Neutrophil (primary cell): ENCODE results near the gene MYBPC2.

Experiments
- H3K27ac ChIP-seq: fragments of 200-600 bp; sonication (generic); 2 replicates; pipeline ENCODE4 v1.5.1; 2016; ENCODE audit warnings: mild to moderate bottlenecking, moderate library complexity
- H3K27me3 ChIP-seq: fragments of 200-600 bp; sonication (generic); 2 replicates; pipeline ENCODE4 v1.6.0; 2016; ENCODE audit warnings: mild to moderate bottlenecking
- H3K36me3 ChIP-seq: fragments of 200-600 bp; sonication (generic); 2 replicates; pipeline ENCODE4 v1.5.1; 2017
- H3K4me1 ChIP-seq, 2 experiments: fragments of 200-600 bp in 1 of 2; sonication (generic) in 1 of 2; 1 replicate in 1 of 2; 2 replicates in 1 of 2; pipeline versions ENCODE4 v1.5.1 to v1.6.1; 2013 to 2016; ENCODE audit warnings: low read depth in 1 of 2, low read length in 1 of 2, mild to moderate bottlenecking in 1 of 2, moderate library complexity in 1 of 2; ENCODE audit not compliant: control insufficient read depth in 1 of 2, insufficient read depth in 1 of 2
- H3K4me3 ChIP-seq, 2 experiments: fragments of 200-600 bp in 1 of 2; sonication (generic) in 1 of 2; 1 replicate in 1 of 2; 2 replicates in 1 of 2; pipeline ENCODE4 v1.5.1; 2013 to 2016; ENCODE audit warnings: low read depth in 1 of 2, low read length in 1 of 2, mild to moderate bottlenecking in 1 of 2, moderate library complexity in 1 of 2
- H3K9me3 ChIP-seq: fragments of 200-600 bp; sonication (generic); 2 replicates; pipeline ENCODE4 v1.5.1; 2016
- TF ChIP-seq, protein P1 (sequence below): fragments of 200-600 bp; sonication (generic); IDR thresholded peaks from 2 replicates; pipeline ENCODE4 v1.5.1; 2016; ENCODE audit warnings: antibody characterized with exemption

MYBPC2 gene

DNA sequence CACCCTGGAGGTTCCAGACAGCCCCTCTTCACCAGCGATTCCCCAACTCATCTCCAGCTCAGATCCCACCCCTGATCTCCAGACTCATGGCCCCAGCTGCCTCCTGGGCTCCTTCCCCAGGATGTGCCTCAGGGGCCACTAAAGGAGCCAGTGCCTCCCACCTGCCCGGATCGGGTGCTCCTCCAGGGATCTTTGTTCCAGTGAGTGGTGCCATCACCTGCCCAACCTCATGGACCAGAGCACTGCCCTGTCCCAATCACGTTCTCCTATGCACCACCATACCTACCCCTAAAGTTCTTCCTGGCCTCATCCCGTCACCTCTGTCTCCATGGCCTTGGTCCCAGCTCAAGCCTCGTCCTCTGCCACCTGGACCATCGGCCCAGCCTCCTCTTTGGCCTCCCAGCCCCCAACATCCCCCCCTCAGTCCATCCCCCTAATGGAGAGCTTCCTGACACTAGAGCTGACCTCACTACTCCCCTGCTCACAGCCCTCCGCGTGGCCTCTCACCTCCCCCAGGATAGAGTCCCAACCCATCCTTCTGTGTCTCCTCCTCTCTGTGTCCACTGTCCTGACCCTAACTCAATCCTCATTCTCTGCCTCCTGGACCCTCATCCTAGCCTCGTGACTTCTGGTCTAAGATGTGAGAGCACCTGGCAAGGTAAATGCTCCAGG is 52.7 kb downstream of the MYBPC2 start:
- TF ChIP-seq, protein P1, sequence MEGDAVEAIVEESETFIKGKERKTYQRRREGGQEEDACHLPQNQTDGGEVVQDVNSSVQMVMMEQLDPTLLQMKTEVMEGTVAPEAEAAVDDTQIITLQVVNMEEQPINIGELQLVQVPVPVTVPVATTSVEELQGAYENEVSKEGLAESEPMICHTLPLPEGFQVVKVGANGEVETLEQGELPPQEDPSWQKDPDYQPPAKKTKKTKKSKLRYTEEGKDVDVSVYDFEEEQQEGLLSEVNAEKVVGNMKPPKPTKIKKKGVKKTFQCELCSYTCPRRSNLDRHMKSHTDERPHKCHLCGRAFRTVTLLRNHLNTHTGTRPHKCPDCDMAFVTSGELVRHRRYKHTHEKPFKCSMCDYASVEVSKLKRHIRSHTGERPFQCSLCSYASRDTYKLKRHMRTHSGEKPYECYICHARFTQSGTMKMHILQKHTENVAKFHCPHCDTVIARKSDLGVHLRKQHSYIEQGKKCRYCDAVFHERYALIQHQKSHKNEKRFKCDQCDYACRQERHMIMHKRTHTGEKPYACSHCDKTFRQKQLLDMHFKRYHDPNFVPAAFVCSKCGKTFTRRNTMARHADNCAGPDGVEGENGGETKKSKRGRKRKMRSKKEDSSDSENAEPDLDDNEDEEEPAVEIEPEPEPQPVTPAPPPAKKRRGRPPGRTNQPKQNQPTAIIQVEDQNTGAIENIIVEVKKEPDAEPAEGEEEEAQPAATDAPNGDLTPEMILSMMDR: no peak
- H3K27ac ChIP-seq: no peak overlapping the region

DNA sequence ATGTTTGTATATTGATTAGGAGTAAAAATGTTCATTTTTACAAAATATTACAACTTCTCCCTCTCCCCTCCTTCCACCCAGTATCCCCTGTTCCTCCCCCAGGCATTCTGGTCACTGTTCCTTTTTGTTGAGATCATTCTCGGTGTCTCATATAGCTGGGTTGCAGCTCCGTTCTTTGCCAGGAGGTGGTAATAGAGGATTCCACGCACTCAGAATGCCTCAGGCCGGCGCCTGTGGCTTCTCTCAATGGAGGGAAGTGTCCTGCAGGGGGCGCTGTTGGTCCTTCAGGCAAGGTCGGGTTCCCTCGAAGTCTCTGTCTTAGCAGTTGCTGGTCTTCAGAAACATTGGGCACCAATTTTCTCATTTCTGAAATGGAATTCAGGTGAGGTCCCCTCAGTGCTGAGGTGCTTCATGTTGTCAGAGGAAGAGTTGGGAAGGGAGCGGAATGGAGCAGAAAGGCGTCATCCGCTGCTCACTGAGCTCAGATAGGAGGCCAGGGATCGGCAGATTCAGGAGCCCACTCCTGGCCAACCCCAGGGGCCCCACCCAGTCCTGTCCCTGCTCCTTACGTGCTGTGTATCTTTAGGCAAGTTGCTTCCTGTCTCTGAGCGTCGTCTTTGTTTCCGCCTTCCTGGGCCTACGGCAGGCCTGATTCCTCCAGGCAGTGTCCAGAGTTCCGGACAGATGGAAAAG is 54.3 kb downstream of the MYBPC2 start:
- Histone ChIP-seq H3K27me3 (no peaks in the 10 kb centered on the region), H3K27ac (no peak overlapping the region), H3K4me1 (peaks cover 2 to 7% of the 10 kb centered on the region in 2 experiments), H3K36me3 (peaks cover 17% of the 10 kb centered on the region), H3K9me3 (no peaks in the 10 kb centered on the region), H3K4me3 (no peak overlapping the region)
- TF ChIP-seq, protein P1: no peak

More for the DNA sequence above, 52.7 kb downstream of the MYBPC2 start:
- H3K36me3 ChIP-seq: peaks cover 33% of the 10 kb centered on the region
- no peak overlapping the region for H3K4me3 ChIP-seq
- H3K4me1 ChIP-seq: peaks cover 2 to 7% of the 10 kb centered on the region in 2 experiments
- no peaks in the 10 kb centered on the region for H3K9me3 ChIP-seq
- no peaks in the 10 kb centered on the region for H3K27me3 ChIP-seq

DNA sequence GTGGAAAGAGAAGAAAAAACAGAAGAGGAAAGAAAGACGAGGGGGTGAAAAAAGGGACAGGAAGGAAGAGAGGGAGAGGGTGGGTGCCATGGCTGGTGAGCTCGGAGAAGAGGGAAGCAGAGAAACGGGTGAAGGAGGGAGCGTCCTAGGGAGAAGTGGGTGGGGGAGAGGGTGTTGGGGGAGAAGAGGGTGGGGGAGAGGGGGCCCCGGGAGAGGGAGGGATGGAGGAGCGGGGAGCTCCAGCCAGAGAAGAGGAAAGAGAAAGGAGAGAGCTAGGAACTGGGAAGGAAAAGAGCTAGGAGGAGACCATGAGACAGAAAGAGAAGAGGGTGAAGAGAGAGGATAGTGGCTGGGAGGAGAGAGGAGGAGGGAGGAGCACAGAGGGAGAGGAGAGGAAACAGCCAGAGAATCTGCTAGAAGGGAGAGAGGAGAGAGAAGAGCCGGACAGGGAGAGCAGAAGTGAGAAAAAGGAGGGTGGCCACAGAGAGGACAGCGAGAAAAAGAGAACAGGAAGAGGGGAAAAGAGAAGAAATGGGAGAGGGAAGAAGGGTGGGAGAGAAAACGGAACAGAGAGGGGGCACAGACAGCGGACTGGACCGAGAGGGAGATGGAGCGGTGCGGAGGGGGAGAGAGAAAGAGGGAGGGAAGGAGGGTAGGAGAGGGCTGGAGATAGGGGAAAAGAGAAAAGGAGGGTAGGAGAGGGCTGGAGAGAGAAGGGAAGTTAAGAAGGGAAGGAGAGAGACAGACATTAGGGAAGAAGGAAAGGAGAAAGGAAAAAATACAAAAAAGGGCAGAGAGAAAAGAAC is 55.9 kb downstream of the MYBPC2 start:
- no peak overlapping the region for H3K4me3 ChIP-seq
- peaks cover 1% of the 10 kb centered on the region for H3K36me3 ChIP-seq
- H3K9me3 ChIP-seq: no peaks in the 10 kb centered on the region
- H3K4me1 ChIP-seq: peaks cover 5 to 12% of the 10 kb centered on the region in 2 experiments
- TF ChIP-seq, protein P1: no peak
- no peak overlapping the region for H3K27ac ChIP-seq
- H3K27me3 ChIP-seq: no peaks in the 10 kb centered on the region

DNA sequence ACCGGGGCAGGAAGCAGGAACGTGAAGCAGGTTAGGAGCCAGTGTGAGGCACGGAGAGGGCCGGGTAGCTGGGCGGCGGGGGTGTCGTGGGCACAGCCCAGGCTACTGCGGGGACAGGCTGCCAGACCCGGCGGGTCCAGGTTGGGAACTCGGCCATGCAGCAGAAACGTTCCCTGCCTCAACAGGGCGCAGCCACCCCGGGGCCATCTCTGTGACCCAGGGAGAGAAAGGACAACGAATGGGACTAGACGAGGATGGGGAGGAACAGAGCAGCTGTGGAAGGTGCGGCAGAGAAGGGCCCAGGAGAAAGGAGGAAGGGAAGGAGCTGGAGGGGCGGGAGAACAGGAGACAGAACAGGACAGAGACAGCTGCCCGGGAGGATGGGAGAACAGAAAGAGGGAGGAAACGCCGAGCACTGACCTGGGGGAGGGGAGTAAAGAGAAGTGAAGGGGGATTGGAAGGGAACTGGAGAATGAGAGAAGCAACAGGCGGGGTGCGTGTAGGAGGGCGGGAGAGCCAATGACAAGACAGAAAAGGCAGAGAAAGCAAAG is 56.8 kb downstream of the MYBPC2 start:
- Histone ChIP-seq H3K4me1 (peaks cover 5 to 12% of the 10 kb centered on the region in 2 experiments), H3K36me3 (no peaks in the 10 kb centered on the region), H3K27ac (no peak overlapping the region), H3K9me3 (no peaks in the 10 kb centered on the region), H3K4me3 (no peak overlapping the region), H3K27me3 (no peaks in the 10 kb centered on the region)
- TF ChIP-seq, protein P1: no peak

DNA sequence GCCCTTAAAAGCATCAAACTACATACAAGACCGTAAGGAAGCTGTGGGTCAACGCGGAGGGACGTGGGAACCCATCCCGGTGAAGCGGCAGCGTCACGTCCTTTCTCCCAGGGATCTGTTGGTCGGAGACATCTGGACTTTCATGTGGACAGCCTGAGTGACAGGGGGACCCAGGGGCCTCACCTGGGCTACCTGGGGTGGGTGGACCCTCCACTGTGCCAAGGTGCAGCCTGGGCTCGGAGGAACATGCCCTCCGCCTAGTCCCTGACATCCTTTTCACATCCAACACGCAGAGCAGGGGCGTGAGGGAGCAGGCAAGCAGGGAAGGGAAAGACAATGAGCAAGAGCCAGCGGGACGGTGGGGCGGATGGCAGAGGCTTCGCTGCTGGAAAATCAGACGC is 57.7 kb downstream of the MYBPC2 start:
- H3K27me3 ChIP-seq: no peaks in the 10 kb centered on the region
- TF ChIP-seq, protein P1: no peak
- H3K4me1 ChIP-seq: peaks cover 5 to 12% of the 10 kb centered on the region in 2 experiments
- H3K9me3 ChIP-seq: no peaks in the 10 kb centered on the region
- H3K27ac ChIP-seq: no peak overlapping the region
- H3K36me3 ChIP-seq: no peaks in the 10 kb centered on the region
- no peak overlapping the region for H3K4me3 ChIP-seq
